NCI-H69 (cell line): Measurements from ENCODE around the gene LBR.

Experiments used
- DNase-seq: peaks from one replicate; lab custom pipeline; 2025; lab: John Stamatoyannopoulos, UW

The LBR gene

DNA sequence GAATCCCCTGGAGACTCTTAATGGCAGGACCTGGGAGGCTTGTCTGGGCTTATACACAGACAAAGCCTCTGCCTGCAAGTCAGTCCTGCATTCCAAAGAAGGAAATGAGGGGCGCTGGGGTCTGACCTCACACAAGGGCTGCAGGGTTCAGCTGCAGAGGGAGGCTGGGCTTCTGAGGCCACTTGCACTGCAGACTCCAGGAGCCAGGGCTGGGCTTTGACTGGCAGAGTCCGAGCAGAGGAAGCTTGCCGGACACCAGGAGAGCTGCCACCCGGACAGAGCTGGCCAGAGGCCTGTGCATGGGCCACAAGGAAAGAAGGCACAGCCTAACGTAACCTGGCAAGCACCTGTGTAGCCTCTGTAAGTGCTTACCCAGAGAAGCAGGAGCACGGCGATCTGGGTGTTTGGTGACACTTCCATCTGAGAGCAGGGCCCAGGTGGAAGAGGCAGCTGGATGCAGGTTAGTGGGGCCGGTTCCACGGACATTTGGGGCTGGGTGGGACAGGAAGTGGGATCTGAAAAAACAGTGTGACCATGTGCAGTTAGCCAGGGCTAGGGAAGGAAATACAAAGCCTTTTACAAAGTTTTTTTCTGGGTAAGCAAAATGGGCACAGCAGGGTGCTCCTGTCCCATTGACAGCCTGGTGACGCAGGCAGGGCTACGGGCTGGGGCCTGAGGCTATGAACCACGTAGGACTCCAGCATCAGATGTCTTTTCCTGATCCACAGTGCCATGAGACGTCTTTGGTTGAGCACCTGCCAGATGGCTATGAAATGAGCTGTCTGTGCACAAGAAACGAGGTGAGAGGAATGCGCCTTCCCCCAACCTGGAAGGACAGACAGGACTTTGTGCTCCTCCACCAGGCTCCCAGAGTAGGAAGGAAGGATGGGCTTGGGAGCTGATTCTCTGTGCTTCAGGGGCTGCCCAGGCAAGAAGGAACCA, 37.3 kb upstream of the LBR start:
- peak; percentile 84 for DNase-seq

DNA sequence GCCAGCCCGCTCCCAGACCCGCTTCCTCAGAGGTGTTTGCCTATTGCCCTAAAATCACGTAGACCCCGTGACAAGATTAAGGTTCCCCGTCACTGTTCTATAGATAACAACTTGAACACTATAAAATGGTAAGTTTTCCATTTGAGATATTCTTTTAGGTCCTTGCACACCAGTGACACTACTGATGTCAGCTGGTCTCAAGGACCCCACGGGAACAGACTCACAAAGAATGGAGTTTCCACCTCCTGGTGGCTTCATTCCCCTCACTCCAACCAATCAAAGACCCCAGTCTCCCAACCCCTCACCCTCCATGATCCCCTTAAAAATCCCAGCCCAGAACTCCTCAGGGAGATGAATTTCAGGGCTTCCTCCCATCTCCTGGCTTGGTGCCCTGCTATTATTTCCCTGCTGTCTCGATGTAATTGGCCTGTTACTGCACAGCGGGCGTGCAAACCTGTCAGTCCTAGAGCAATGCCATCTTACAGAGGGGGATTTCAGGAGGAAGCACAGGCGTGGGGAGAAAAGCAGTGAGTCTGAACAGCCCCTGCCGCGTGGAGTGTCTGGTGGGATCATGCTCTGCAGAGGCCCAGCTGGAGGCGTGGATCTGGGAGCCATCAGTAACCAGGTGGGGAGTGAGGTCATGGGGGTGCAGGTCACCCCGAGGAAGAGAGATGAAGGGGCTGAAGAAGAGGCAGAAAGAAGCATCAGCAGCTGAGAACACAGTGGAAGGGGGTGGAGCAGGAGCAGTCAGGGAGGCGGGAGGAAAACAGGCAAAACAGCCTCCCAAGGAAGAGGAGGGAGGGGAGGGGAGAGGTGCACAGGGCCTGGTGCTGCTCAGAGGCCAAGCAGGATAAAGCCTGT, 35.1 kb upstream of the LBR start:
- DNase-seq = peak; percentile 98

DNA sequence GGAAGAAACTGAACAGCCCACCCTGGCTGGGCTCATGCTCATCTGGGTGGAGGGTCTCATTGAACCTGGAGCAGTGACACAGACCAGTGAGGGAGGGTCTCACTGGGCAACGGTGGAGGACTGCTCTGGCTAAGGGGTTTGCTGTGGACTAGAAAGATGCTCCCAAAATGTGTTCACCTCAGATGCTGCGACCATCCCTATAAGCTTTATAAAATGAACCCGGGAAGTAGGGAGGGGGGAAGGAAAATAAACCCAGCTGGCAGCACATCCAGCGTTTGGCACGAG, 34.5 kb upstream of the LBR start:
- peak; percentile 91 for DNase-seq

GRCh38 chr1:225461533-225462428, 33.9 kb upstream of the LBR start:
- DNase-seq = peak; percentile 84

GRCh38 chr1:225460737-225461532, 33.1 kb upstream of the LBR start:
- peak; percentile 60 for DNase-seq

DNA sequence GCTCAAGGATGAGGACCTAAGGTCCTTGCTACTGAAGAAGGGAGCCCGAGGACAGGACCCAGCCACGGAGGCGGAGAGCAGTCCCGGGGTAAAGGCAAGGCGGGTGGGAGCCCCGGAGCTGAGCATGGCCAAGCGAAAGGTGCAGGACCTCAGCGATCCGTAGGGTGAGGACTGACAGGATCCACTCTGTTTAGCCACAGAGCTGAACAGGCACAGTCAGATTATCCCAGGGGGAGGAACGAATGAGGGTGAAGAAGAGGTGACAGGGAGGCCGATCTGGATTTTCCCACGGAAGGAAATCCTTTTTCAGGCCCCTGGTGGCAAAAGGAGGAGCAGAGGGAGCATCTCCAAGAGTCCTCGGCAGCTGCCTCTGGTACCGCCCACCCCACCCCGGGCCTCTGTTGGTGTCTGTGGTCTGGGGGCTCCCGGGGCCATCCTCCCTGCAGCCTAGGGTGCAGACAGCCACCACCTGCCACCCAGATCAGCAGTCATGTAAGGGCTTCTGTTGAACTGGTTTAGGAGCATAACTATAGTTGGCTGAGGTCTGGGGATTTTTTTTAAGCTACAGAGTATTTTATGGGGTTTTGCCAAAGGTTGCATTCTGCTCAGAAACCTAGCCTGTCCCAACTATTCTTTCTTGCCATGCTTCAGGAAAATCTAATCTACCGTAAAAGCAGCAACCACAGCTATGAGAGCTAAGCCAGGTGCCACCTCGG, 32.3 kb upstream of the LBR start:
- DNase-seq = no peak

DNA sequence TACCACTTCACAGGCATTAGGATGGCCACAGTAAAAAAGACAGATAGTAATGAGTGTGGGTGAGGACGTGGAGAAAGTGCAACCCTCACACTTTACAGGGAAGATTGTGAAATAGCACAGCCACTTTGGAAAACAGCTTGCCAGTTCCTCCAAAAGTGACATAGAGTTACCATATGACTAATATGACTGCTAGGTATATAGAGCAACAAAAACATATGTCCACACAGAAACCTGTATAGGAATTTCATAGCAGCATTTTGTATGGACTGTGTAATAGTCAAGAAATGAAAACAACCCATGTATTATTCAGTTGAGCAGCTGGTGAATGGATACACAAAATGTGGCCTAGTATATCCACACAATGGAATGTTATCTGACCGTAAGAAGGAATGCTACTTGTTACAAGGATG, 30.4 kb upstream of the LBR start:
- no peak for DNase-seq

- DNase-seq = peak; percentile 59
Measured at GRCh38 chr1:225454733-225455132, 26.9 kb upstream of the LBR start.

DNA sequence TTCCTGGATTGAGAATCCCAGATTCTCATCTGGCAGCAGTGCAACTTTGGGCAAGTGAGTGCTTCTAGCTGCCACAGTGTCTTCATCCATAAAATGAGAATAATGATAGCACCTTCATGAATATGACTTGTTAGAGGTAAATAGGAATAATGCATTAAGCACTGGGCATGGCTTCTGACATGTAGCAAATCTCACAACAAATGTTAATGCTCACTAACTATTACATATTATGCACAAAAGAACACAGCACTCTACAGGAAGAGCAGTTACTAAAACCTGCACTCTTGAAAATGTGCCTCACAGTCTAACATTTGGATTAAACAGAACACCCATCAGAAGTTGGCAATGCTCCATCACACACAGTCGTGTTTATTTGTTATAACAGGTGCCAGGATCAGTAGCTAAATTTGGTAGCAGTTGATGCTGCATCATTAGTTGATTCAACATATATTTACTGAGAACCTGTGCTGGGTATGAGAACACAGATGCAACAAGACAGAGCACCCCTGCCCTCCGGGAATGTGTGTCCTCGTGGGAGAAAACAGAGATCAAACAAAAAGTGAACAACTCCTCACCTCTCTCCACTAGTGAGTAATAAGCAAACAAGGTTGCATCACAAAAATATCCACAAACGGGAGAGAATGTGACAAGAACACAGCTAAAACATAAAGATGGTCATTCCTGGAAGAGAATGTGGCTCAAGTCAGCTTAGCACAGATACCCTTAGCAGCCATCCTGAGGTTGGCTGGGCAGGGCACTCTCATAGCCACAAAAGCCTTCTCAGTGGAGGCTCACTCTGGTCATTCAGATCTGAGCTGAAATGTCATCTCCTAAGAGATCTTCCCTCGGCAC, 26.2 kb upstream of the LBR start:
- peak; percentile 89 for DNase-seq

DNA sequence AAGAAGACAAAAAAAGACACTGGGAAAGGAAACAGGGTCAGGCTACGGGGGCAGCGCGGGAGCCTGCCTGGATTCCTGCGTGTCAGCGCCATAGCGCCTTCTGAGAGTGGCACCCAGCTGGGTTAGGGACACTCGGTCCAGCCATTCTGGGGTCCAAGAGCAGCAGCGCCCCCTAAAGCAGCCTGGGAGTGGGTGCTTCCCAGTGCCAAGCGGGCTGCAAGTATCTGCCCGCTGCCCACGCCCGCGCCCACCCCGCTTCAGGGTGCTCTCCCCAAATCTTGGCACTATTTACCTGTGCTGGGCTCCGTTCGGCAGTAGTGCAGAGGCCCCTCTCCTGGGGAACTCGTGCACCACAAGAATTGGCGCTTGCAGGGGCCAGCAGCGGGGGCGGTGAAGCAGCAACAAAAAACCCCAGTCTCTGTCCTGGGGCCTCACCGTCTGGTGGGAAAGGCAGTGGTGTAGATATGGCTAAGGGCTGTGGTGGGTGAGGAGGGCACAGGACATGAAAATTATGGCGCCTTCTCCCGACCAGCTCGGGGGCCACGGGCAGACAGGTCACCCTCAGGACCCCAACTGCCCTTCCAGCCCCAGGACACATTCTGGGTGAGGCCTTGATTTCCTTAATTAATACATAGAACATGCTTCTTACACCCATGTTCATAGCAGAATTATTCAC, 24.1 kb upstream of the LBR start:
- DNase-seq = no peak

- no peak for DNase-seq
Measured at GRCh38 chr1:225451340-225451739, 23.5 kb upstream of the LBR start.

DNA sequence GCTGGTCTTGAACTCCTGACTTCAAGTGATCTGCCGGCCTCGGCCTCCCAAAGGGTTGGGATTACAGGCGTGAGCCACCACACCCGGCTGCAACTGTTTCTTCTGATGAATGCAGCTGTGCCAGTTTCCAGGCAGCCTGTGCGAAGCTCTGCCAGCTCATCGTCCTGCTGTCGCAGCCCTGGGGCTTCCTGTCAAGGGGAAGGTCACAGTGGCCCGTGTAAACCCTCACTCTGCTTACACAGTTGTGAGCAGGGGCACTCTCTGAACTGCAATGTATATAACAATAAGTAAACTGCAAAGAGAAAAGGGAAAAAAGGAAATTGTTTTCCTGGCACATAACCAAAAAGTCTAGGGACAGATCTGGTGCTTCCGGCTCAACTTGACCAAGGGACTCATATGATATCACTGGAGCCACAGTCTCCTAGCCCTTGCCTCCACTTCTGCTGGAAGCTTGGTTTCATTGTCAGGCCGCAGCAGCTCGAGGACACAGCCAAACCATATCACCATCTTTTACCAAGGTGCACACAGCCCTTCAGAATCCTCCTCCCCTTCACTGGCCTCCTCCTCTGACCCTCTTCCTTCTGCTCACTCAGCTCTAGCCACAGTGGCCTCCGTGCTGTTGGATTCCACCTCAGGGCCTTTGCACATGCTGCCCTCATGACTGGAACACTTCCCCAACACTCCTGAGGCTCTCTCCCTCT, 22.8 kb upstream of the LBR start:
- DNase-seq = peak; percentile 63

- no peak for DNase-seq
Measured at GRCh38 chr1:225449774-225450173, 21.9 kb upstream of the LBR start.

DNA sequence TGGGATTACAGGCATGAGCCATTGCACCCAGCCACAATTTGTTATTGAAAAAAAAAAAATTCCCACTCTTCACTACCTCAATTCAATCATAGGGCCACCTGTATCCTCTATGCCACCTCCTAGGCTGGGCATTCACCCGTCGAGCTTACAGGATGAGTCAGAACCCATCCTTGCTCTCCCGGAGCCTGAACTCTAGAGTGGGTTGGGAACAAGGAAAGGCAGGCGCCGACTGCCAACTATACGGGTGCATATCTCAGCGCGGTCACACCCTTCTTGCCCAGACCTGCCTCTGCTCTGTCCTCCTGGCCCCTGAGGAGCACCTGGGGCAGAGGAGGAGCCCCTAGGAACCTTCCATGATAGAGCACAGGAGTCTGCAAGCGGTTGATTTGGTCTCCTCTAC, 21.4 kb upstream of the LBR start:
- no peak for DNase-seq

DNA sequence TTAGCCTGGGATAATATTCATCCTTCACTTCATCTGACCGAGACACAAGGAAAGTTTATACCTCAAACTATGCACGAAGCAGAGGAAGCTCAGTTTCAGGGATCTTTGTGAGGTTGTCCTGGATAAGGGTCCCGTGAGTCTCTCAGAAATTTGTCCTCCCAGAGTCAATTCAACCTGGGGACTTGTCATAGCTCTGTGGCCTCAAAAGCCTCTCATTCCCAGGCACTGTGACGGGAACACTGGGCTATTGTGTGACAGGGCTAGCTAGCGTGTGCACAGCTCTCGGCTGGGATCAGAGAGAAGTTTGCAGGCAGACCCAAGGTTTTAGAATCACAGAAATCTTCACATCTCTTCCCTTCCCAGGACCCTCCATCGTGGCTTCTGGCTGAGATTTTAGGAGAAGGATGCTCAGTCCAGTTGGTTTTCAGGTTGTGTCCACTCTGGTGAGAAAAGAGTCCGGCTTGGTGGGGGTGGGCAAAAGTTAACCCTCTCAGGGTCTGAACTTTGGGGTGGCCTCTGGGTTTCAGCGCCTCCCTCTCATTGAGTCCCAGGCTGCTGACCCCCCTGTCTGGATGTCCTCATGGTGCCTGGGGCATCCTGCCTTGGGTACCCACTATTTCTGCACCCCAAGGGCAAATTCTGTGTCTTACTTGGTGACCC, 20.4 kb upstream of the LBR start:
- DNase-seq = no peak

- no peak for DNase-seq
Measured at GRCh38 chr1:225447650-225448089, 19.8 kb upstream of the LBR start.

GRCh38 chr1:225446981-225447615, 19.3 kb upstream of the LBR start:
- DNase-seq = peak; percentile 37
